ENCODE measurements around the gene AGPAT1. TPM values are rescaled to one million over a fixed set of nuclear protein-coding genes. Genes with fewer than 3 reads are reported as not detected.

The AGPAT1 gene
- total and polyA plus RNA-seq, 10 of the 15 experiments (the other 5 are each of a cell fraction or from before 2014, with no cell fraction given), result 13.9 to 39.5 (median 24.7) TPM

GRCh38 chr6:32151863-32152768, 23.8 kb downstream of the AGPAT1 start, which contains the start of gene PRRT1:
Gene PRRT1 (minus strand): TSS chr6:32151939. CDS start chr6:32151827, 112 bp downstream.
- FAIRE-seq (no peak), DNase-seq (ENCODE audit: low read depth, low spot score) (no peak), ATAC-seq (no peak)
- Histone ChIP-seq H3K4me1 (ENCODE audit: control insufficient read depth, insufficient read depth, low read length) (peaks cover 3% of the 10 kb centered on the region; the same call in 1 of the 2 replicates), H3K4me3 (no peak within 1 kb of the TSS), H4K20me1 (ENCODE audit: control insufficient read depth, insufficient read depth) (no peaks in the 10 kb centered on the region), H3K27me3 (replicated peaks in 1 of 2; ENCODE audit: control insufficient read depth in 2 of 2, insufficient read depth in 2 of 2, low read length in 1 of 2) (peaks cover 8 to 9% of the 10 kb centered on the region in 2 experiments), H3K9me3 (replicated peaks; ENCODE audit: control insufficient read depth, insufficient read depth, low read length) (no peaks in the 10 kb centered on the region; the same call in 2 of the 3 replicates), H3K4me2 (ENCODE audit: control insufficient read depth, insufficient read depth) (no peak within 1 kb of the TSS), H3K9ac (ENCODE audit: control insufficient read depth, insufficient read depth, low read length) (no peak within 1 kb of the TSS), H2AFZ (ENCODE audit: control insufficient read depth, low read depth, low read length) (no peak within 1 kb of the TSS), H3K79me2 (ENCODE audit: control insufficient read depth, insufficient read depth, low read length) (no peaks in the 10 kb centered on the region), H3K36me3 (ENCODE audit: control insufficient read depth in 2 of 2, insufficient read depth in 2 of 2, low read length in 1 of 2) (no peaks in the 10 kb centered on the region; a peak in 1 of 4 replicates), H3K27ac (ENCODE audit: control insufficient read depth, insufficient read depth) (no peak within 1 kb of the TSS)
- in situ Hi-C loops (cut with MboI), result no loop called here
- ChIA-PET POLR2A (interaction anchor here (0.6 to 1.1 kb wide), 3 partner anchors 21 to 1331 kb away, joined by 4 to 8 read pairs (median 8); partner anchors contain the start of gene ATF6B), SMC1A (ENCODE audit: uncharacterized antibody, unreplicated experiment) (no interaction called here), CTCF (interaction anchor here (1.5 kb wide), 1 partner anchor 33 kb away, joined by 4 read pairs; no protein-coding TSS in a partner anchor), RAD21 (ENCODE audit: unreplicated experiment) (interaction anchor here (1.2 kb wide), 1 partner anchor 38 kb away, joined by 3 read pairs; the partner anchor contains the start of gene PBX2)
- no peak for TF ChIP-seq POLR2A (IDR thresholded peaks at IDR 0.05; ENCODE audit: low read depth, low read length)
- no peak for TF ChIP-seq NFIC (IDR thresholded peaks at IDR 0.05; ENCODE audit: low read depth, low read length)
- TF ChIP-seq MXI1 (IDR thresholded peaks at IDR 0.05; ENCODE audit: low read depth, low read length), result no peak
- TF ChIP-seq E2F8 (IDR thresholded peaks at IDR 0.05; ENCODE audit: low read depth, partially characterized antibody), result no peak
- TF ChIP-seq ZNF24 (IDR thresholded peaks at IDR 0.05), result no peak
- no peak for TF ChIP-seq SREBF1 (IDR thresholded peaks at IDR 0.05; ENCODE audit: low read length)
- no peak for TF ChIP-seq STAT1 (conservative IDR thresholded peaks at IDR 0.05)
- TF ChIP-seq E2F4 (IDR thresholded peaks at IDR 0.05; ENCODE audit: low read depth, low read length), result no peak
- TF ChIP-seq HDGF (IDR thresholded peaks at IDR 0.05), result no peak
- WGBS (ENCODE audit: insufficient coverage, insufficient replicate concordance, low lambda C conversion rate, missing lambda C conversion rate), result 20% methylated on average over 12 of the region's 24 CpGs
- BruUV-seq (replicated peaks), result no TSS peak
- intact Hi-C loops (cut with micrococcal nuclease; ENCODE audit: unreplicated experiment), result loop anchor here (10.0 kb wide), 1 partner anchor 107 kb away; no protein-coding TSS in a partner anchor

Measured in GM12878 (cell line).